Measurements from ENCODE around the gene RTL1.

Gene RTL1

DNA sequence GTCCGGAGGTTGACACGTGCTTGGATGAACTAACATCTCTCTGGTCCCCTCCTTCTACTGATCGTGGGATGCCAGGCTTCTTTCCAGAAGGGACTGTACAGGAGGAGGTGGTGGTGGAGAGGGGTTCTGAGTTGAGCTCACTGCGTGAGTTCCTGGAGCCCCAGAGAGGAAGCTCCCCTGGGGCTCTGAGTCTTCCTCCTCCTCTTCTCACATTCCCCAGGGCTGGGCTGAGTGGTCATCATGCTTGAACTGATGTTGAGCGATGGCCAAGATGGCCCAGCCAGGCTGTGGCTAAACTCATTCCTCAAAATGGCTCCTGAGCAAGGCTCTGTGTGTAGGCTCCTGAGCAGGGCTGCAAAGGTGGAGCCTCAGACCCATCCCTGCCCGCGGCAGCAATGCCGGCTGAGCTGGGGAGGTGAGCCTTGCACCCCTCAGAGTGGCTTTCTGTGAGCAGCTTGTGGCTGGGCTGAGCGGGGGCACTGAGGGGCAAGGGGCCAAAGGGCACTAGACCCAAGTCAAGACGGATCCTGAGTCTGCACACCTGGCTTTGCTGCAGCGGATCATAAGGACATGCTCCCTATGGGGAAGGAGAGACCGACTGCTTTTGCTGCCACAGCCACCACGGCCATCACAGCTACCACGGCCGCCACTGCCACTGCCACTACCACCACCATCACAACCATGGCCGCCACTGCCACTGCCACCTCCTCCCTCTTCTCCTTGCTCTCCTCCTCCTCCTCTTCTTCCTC lies 42.2 kb downstream of the RTL1 start:
- H3K79me2 ChIP-seq (ENCODE audit: control insufficient read depth, low read length) = no peaks in the 10 kb centered on the region

DNA sequence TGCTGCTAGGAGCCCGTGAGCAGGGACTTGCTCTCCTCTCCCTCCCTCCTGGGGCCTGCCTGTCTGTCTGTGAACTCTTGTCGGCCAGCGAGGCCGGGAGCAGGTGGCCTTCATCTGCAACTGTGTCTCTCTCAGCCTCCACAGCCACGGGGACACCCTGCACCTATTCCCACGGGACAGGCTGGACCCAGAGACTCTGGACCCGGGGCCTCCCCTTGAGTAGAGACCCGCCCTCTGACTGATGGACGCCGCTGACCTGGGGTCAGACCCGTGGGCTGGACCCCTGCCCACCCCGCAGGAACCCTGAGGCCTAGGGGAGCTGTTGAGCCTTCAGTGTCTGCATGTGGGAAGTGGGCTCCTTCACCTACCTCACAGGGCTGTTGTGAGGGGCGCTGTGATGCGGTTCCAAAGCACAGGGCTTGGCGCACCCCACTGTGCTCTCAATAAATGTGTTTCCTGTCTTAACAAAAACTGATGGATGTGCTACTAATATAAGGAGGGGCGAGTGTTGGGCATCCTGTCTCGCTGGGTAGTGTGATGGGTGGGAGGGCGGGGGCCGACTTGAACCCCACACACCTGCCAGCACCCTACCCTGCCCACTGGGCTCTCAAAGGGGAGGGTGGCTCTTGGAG lies 42.9 kb downstream of the RTL1 start:
- Histone ChIP-seq H3K27me3 (ENCODE audit: control insufficient read depth, low read length) (no peaks in the 10 kb centered on the region), H3K79me2 (ENCODE audit: control insufficient read depth, low read length) (no peaks in the 10 kb centered on the region), H3K4me2 (ENCODE audit: low read length) (no peak overlapping the region), H3K27ac (ENCODE audit: low read depth, low read length) (no peak overlapping the region), H3K4me3 (ENCODE audit: low read length) (no peak overlapping the region), H3K9me3 (ENCODE audit: control insufficient read depth, insufficient read depth, low read length) (no peaks in the 10 kb centered on the region), H3K36me3 (ENCODE audit: control insufficient read depth, low read length) (no peaks in the 10 kb centered on the region), H3F3A (ENCODE audit: control insufficient read depth, insufficient read depth) (no peaks in the 10 kb centered on the region), H3K9me2 (replicated peaks; ENCODE audit: control insufficient read depth, low read length) (no peaks in the 10 kb centered on the region), H4K20me1 (ENCODE audit: control insufficient read depth, insufficient read depth, low read depth, low read length) (no peaks in the 10 kb centered on the region), H3K4me1 (ENCODE audit: control insufficient read depth, low read length) (no peaks in the 10 kb centered on the region)
- no peak for TF ChIP-seq EZH2phosphoT487 (IDR thresholded peaks at IDR 0.05; ENCODE audit: borderline replicate concordance, low read length)
- TF ChIP-seq, protein P1, sequence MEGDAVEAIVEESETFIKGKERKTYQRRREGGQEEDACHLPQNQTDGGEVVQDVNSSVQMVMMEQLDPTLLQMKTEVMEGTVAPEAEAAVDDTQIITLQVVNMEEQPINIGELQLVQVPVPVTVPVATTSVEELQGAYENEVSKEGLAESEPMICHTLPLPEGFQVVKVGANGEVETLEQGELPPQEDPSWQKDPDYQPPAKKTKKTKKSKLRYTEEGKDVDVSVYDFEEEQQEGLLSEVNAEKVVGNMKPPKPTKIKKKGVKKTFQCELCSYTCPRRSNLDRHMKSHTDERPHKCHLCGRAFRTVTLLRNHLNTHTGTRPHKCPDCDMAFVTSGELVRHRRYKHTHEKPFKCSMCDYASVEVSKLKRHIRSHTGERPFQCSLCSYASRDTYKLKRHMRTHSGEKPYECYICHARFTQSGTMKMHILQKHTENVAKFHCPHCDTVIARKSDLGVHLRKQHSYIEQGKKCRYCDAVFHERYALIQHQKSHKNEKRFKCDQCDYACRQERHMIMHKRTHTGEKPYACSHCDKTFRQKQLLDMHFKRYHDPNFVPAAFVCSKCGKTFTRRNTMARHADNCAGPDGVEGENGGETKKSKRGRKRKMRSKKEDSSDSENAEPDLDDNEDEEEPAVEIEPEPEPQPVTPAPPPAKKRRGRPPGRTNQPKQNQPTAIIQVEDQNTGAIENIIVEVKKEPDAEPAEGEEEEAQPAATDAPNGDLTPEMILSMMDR (IDR thresholded peaks at IDR 0.05; ENCODE audit: low read depth, low read length, poor library complexity, severe bottlenecking) = no peak

More for the DNA sequence above, 42.2 kb downstream of the RTL1 start:
- Histone ChIP-seq H3K4me2 (ENCODE audit: low read length) (no peak overlapping the region), H3K27ac (ENCODE audit: low read depth, low read length) (no peak overlapping the region), H3K4me3 (ENCODE audit: low read length) (no peak overlapping the region), H3F3A (ENCODE audit: control insufficient read depth, insufficient read depth) (no peaks in the 10 kb centered on the region), H3K4me1 (ENCODE audit: control insufficient read depth, low read length) (no peaks in the 10 kb centered on the region), H3K9me3 (ENCODE audit: control insufficient read depth, insufficient read depth, low read length) (no peaks in the 10 kb centered on the region), H4K20me1 (ENCODE audit: control insufficient read depth, insufficient read depth, low read depth, low read length) (no peaks in the 10 kb centered on the region), H3K27me3 (ENCODE audit: control insufficient read depth, low read length) (no peaks in the 10 kb centered on the region), H3K36me3 (ENCODE audit: control insufficient read depth, low read length) (no peaks in the 10 kb centered on the region), H3K9me2 (replicated peaks; ENCODE audit: control insufficient read depth, low read length) (no peaks in the 10 kb centered on the region)
- no peak for TF ChIP-seq EZH2phosphoT487 (IDR thresholded peaks at IDR 0.05; ENCODE audit: borderline replicate concordance, low read length)
- TF ChIP-seq, protein P1 (IDR thresholded peaks at IDR 0.05; ENCODE audit: low read depth, low read length, poor library complexity, severe bottlenecking) = no peak

DNA sequence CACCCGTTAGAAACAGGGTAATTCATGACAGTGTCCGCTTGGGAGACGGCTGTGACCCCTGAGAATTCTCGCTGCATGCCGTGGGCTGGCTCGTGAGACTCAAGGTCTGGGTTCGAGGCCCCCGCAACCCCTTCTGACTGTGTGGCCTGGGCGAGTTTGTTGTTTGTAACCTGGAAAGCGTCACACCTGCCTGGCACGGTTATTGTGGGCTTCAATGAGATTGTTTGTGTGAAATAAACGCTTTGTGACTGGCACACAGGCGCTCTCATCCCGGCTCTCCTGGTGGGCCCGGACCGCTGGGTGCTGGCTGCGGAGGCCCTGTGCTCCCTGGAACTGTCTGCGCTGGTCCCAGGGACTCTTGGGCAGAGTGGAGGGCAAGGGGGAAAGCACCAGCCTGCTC lies 43.7 kb downstream of the RTL1 start:
- Histone ChIP-seq H3K9me3 (ENCODE audit: control insufficient read depth, insufficient read depth, low read length) (no peaks in the 10 kb centered on the region), H3K4me3 (ENCODE audit: low read length) (no peak overlapping the region), H3K27me3 (ENCODE audit: control insufficient read depth, low read length) (no peaks in the 10 kb centered on the region), H3K4me1 (ENCODE audit: control insufficient read depth, low read length) (no peaks in the 10 kb centered on the region), H3K9me2 (replicated peaks; ENCODE audit: control insufficient read depth, low read length) (no peaks in the 10 kb centered on the region), H3K4me2 (ENCODE audit: low read length) (no peak overlapping the region), H3K79me2 (ENCODE audit: control insufficient read depth, low read length) (no peaks in the 10 kb centered on the region), H3F3A (ENCODE audit: control insufficient read depth, insufficient read depth) (no peaks in the 10 kb centered on the region), H4K20me1 (ENCODE audit: control insufficient read depth, insufficient read depth, low read depth, low read length) (no peaks in the 10 kb centered on the region), H3K27ac (ENCODE audit: low read depth, low read length) (no peak overlapping the region), H3K36me3 (ENCODE audit: control insufficient read depth, low read length) (no peaks in the 10 kb centered on the region)
- TF ChIP-seq, protein P1 (IDR thresholded peaks at IDR 0.05; ENCODE audit: low read depth, low read length, poor library complexity, severe bottlenecking) = no peak
- no peak for TF ChIP-seq EZH2phosphoT487 (IDR thresholded peaks at IDR 0.05; ENCODE audit: borderline replicate concordance, low read length)

Data from DOHH2 (cell line).